ENCODE data around the gene TBX4.
"Not testable (repeated sequence)": the region's sequence is repeated elsewhere in the genome, so short reads cannot be mapped to it uniquely, and the experiment has no call there.

The TBX4 gene

GRCh38 chr17:61524319-61524718, 72.1 kb downstream of the TBX4 start:
- no peak for DNase-seq (ENCODE audit: low read depth)

DNA sequence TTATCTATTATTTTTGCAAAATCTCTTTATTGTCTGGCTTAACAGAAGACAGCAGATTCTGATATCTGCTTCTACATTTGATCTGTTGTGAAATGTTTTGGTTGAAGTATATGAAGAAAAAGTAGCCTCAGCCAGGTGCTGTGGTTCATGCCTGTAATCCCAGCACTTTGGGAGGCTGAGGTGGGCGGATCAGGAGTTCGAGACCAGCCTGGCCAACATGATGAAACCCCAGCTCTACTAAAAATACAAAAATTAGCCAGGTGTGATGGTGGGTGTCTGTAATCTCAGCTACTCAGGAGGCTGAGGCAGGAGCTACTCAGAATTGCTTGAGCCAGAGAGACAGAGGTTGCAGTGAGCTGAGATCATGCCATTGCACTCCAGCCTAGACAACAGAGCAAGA, 75.2 kb downstream of the TBX4 start:
- not testable (repeated sequence) for DNase-seq (ENCODE audit: low read depth)

DNA sequence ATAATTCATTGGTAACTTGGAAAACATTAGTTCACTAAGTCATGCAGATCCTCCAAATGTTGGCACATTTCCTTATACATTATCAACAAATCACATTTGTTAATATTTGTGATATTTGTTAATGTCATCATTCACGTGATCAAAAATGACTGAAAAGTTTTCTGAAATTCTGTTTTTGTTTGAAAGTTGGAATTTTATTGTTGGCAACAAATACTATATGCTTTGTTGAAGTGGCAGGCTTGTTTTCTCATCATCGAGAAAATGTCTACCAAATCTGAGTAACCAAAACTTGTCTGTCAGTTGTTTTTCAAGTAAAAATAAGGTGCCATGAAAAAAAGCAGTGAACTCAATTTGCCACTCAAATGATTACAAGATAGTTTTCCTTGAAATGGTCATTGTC, 75.9 kb downstream of the TBX4 start:
- no peak for DNase-seq (ENCODE audit: low read depth)

DNA sequence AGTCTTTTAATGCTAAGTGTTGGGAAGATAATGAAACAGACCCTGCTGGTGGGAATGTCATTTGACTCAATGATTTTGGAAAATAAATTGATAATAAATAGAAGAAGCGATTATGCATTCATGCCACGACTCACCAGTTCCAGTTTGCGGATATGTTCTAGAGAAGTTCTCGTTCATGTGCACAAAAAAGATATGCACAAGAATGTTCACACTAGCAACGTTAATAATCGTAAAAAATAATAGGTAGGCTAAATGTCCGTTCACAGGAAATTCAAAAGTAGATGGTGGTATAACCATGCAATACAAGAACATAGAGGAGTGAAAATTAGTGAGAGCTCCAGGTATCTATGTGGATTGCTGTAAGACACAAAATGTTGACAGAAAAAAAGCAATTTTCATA, 79.0 kb downstream of the TBX4 start:
- DNase-seq (ENCODE audit: low read depth) = no peak

DNA sequence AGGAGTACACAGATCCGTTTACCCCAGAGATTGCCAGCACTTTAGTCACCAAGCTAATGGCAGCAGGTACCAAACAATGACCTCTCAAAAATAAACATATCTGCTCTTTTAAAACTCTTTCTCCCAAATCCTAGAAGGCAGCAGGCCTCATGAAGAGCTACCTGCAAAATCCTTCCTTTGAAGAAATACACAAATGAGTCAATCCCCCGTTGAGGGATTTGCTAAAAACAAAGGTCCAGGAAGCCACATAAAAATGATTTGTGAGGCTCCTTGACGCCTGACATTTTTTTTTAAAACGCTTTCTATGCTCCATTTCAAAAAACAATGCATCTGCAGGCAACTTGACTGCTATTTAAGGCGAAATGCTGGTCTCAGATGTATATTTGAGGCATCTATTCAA, 80.6 kb downstream of the TBX4 start:
- no peak for DNase-seq (ENCODE audit: low read depth)

GRCh38 chr17:61533797-61534196, 81.6 kb downstream of the TBX4 start:
- DNase-seq (ENCODE audit: low read depth) = no peak

- no peak for DNase-seq (ENCODE audit: low read depth)
Measured at GRCh38 chr17:61534414-61534813, 82.2 kb downstream of the TBX4 start.
